Lower leg skin (tissue), 4 donors: ENCODE results near the gene CARMIL3. TPM values are rescaled to one million over a fixed set of nuclear protein-coding genes. Genes with fewer than 3 reads are reported as not detected.

ENCODE experiments used
- DNase-seq, 2 donors: peaks; one replicate each; pipeline ENCODE4 v3.0.0-alpha.2; 2019; ENCODE audit warnings: low spot score in 2 of 2
- H3K4me3 ChIP-seq: fragments of 200-600 bp; sonication (generic); 2 replicates; pipeline ENCODE4 v1.5.1; 2017; ENCODE audit warnings: mild to moderate bottlenecking, low read depth; ENCODE audit not compliant: poor library complexity, severe bottlenecking
- POLR2A ChIP-seq, 2 donors: fragments of 450-650 bp; IDR thresholded peaks; one replicate each; pipeline ENCODE4 v1.6.1; 2016 to 2017; ENCODE audit warnings: antibody characterized with exemption in 2 of 2, mild to moderate bottlenecking in 1 of 2, moderate library complexity in 1 of 2
- WGBS, 2 donors: methylation state at CpG; one replicate each; pipeline ENCODE4 v1.1.5; 2018; 5-methylcytosine and 5-hydroxymethylcytosine counted together
- intact Hi-C: fragments of 100-400 bp; cut with DNase I; formaldehyde crosslinking; loops from one replicate; pipeline ENCODE4 v1.15.0; 2023; ENCODE audit warnings: low total_unique reads
- total RNA-seq, 4 donors: library from RNA; depleted of rRNA; stranded (reverse); fragments of >200 nt; gene quantifications; one replicate each; pipeline ENCODE4 v1.1.0, GENCODE V29; 2016
- TF ChIP-seq, protein P1 (sequence below), 3 donors: fragments of 450-650 bp; IDR thresholded peaks; one replicate each; pipeline ENCODE4 v1.5.1; 2016; ENCODE audit warnings: antibody characterized with exemption in 3 of 3, mild to moderate bottlenecking in 3 of 3, moderate library complexity in 2 of 3

Gene CARMIL3
- total RNA-seq, 4 donors from 2014 or later: 2.8 to 7.6 (median 5.2) TPM

DNA sequence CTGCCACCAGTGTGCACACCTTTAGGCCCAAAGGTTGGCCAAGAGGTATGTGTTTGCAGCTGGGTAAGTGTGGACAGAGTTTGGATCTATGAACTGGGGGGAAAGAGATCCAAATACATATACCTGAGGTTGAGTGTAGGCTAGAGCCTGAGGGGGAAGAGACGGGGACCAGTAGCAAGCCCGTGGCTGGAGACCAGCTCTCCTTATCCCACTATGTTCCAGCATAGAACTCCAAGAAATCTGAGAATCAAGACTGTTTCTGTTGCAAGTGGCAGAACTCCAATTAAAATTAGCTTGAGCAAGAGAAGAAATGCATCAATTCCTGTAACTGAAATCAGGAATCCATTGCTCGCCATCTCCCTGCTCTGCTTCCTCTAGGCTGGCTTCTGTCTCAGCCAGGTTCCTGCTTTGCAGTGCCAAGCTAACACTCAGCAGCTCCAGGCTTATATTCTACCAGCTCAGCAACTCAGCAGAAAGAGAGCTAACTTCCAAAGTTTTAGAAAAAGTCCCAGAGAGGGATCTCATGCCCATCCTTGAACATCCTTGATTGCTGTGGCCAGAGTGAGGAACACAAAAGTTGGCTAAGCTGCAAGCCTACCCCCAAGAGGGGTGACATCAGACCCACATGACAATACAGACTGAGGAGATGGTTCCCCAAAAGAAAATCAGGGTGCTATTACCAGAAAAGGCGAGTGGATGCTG is 40.8 kb downstream of the CARMIL3 start:
- DNase-seq: no peak
- intact Hi-C loops: loop anchor here (10.0 kb wide), 1 partner anchor 78 kb away; no protein-coding TSS in a partner anchor
- no peak overlapping the region for H3K4me3 ChIP-seq
- WGBS, 2 donors: 70 to 81% methylated on average over 4 of the region's 4 CpGs
- no peak for TF ChIP-seq POLR2A (IDR thresholded peaks at IDR 0.05)
- TF ChIP-seq, protein P1, sequence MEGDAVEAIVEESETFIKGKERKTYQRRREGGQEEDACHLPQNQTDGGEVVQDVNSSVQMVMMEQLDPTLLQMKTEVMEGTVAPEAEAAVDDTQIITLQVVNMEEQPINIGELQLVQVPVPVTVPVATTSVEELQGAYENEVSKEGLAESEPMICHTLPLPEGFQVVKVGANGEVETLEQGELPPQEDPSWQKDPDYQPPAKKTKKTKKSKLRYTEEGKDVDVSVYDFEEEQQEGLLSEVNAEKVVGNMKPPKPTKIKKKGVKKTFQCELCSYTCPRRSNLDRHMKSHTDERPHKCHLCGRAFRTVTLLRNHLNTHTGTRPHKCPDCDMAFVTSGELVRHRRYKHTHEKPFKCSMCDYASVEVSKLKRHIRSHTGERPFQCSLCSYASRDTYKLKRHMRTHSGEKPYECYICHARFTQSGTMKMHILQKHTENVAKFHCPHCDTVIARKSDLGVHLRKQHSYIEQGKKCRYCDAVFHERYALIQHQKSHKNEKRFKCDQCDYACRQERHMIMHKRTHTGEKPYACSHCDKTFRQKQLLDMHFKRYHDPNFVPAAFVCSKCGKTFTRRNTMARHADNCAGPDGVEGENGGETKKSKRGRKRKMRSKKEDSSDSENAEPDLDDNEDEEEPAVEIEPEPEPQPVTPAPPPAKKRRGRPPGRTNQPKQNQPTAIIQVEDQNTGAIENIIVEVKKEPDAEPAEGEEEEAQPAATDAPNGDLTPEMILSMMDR (IDR thresholded peaks at IDR 0.05): no peak

DNA sequence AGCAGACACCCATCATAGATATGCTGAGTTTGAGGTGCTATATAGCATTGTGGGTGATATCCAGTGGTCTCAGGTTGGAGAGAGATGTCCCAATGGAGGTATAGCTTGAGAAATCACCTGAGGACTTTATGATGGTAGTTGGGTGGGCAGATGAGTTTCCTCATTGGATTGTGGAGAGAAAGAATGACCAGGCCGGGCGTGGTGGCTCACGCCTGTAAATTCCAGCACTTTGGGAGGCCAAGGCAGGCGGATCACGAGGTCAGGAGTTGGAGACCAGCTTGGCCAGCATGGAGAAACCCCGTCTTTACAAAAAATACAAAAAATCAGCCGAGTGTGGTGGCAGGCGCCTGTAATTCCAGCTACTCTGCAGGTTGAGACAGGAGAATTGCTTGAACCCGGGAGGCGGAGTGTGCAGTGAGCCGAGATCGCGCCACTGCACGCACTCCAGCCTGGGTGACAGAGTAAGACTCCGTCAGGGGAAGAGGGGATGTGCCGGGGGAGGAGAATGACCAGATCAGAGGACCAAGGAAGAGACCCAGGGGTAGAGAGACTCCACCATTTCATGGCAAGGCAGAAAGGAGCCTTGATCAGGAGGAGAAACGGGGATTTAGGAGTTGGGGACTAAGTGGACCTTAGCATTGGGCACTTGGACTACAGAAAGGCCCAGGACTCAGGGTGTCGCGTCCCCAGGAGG is 41.5 kb downstream of the CARMIL3 start:
- TF ChIP-seq, protein P1 (IDR thresholded peaks at IDR 0.05): no peak
- TF ChIP-seq POLR2A (IDR thresholded peaks at IDR 0.05): no peak
- intact Hi-C loops: loop anchor here (10.0 kb wide), 1 partner anchor 79 kb away; no protein-coding TSS in a partner anchor
- WGBS, 2 donors: 59 to 60% methylated on average over 19 of the region's 19 CpGs
- no peak for DNase-seq
- no peak overlapping the region for H3K4me3 ChIP-seq

DNA sequence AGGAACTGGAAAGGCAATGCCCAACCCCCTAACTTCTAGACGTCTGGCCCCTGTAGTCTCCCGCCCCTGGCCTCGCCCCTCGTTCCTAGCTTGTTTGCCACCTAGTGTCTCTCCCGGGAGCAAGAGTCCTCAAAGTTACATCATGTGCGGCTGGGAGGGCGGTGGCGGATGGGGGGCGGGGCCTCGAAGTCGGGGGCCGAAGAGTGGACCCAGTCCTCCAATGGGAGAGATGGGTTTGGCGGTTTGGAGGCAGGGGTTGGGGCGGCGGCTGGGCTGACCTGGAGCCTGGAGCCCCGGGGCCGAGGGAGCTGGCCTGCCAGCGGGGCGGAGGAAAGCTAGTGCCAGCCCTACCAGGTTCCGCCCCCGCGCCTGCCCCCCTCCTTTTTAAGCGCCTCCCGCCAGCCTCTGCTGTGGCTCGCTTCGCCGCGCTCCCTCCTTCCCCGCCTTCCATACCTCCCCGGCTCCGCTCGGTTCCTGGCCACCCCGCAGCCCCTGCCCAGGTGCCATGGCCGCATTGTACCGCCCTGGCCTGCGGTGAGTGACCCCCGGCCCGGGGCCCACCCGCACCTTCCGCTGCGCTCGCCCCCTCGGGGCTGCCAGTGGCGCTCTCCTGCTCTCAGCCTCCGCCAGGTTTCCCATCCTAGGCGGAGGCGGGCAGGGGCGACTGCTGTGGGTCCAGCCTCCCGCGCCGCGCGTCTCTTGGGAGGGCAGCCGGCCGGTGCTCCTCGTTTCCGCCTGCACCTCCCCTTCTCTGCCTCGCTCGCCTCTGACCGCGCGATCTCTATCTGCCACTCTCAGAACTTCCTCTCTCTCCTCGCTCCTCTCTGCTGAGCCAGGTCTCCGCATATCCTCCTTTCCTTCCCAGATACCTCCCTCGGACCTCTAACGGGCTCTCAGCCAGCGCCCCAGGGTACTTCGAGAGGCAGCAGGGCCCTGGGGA is 42.4 kb downstream of the CARMIL3 start, which contains the start of gene PCK2:
PCK2 (plus strand) TSS at position 411 of the 940 bp plus-strand sequence; CDS start at position 506, 95 bp downstream.
- TF ChIP-seq, protein P1 (IDR thresholded peaks at IDR 0.05): peak in 1 of 3 donors; percentile 20
- TF ChIP-seq POLR2A (IDR thresholded peaks at IDR 0.05): no peak
- peak; percentile 93 to 99 for DNase-seq
- intact Hi-C loops: loop anchor here (10.0 kb wide), 1 partner anchor 79 kb away; no protein-coding TSS in a partner anchor
- 1% methylated on average over 53 to 65 of the region's 68 CpGs for WGBS, 2 donors
- H3K4me3 ChIP-seq: peak within 1 kb of the TSS; percentile 73

DNA sequence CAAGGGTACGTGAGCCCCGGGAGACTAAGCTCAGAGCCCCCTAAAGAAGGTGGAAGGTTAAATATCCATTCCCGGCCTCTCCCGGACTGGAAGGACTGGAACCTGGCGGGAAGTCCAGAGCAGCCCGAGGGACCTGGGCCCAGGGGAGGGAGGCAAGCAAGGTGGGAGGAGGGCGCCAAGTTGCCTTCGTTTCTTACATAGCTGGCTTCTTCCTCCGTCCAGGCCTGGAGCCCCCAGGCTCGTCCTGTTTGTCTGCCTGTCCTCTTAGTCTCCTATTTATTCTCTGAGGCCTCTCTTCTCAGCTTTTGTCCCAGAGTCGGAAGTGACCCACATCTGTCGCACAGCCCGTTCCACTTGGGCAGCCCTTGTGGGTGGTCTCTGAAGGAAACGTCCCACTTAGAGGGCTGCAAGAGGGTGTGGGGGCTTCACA is 43.0 kb downstream of the CARMIL3 start:
- 5 to 8% methylated on average over 14 of the region's 14 CpGs for WGBS, 2 donors
- peak overlapping the region; percentile 73 for H3K4me3 ChIP-seq
- intact Hi-C loops: loop anchor here (10.0 kb wide), 1 partner anchor 80 kb away; no protein-coding TSS in a partner anchor
- TF ChIP-seq, protein P1 (IDR thresholded peaks at IDR 0.05): no peak
- no peak for TF ChIP-seq POLR2A (IDR thresholded peaks at IDR 0.05)
- no peak for DNase-seq
